A172 (cell line): Measurements from ENCODE around the gene KLHL29. TPM values are rescaled to one million over a fixed set of nuclear protein-coding genes. Genes with fewer than 3 reads are reported as not detected.

Experiments
- DNase-seq: peaks from one replicate; pipeline ENCODE4 v3.0.0-alpha.2; 2015; ENCODE audit warnings: low spot score
- total RNA-seq: library from RNA; depleted of rRNA; stranded (reverse); fragments of >200 nt; shearing (Covaris generic); gene quantifications from 2 replicates; pipeline ENCODE4 v1.2.3, GENCODE V29; 2014

The KLHL29 gene
- total RNA-seq, 1 experiment from 2014 or later = 0.76 TPM

- no peak for DNase-seq
Observed at GRCh38 chr2:23476786-23477185, 91.8 kb downstream of the KLHL29 start.

GRCh38 chr2:23477392-23477791 lies 92.4 kb downstream of the KLHL29 start:
- no peak for DNase-seq

- DNase-seq = no peak
Observed at GRCh38 chr2:23478087-23478932, 93.3 kb downstream of the KLHL29 start.

- no peak for DNase-seq
Observed at GRCh38 chr2:23478933-23479683, 94.1 kb downstream of the KLHL29 start.

GRCh38 chr2:23480957-23481797 lies 96.2 kb downstream of the KLHL29 start:
- DNase-seq = peak; percentile 91

GRCh38 chr2:23482188-23482587 lies 97.2 kb downstream of the KLHL29 start:
- DNase-seq = no peak

- DNase-seq = no peak
Observed at GRCh38 chr2:23482607-23483006, 97.6 kb downstream of the KLHL29 start.

- DNase-seq = no peak
Observed at GRCh38 chr2:23483791-23484190, 98.8 kb downstream of the KLHL29 start.

- no peak for DNase-seq
Observed at GRCh38 chr2:23484275-23484674, 99.3 kb downstream of the KLHL29 start.

- no peak for DNase-seq
Observed at GRCh38 chr2:23484767-23485166, 99.8 kb downstream of the KLHL29 start.

- no peak for DNase-seq
Observed at GRCh38 chr2:23485261-23485660, 100.3 kb downstream of the KLHL29 start.

- DNase-seq = no peak
Observed at GRCh38 chr2:23485841-23486683, 101.1 kb downstream of the KLHL29 start.

GRCh38 chr2:23486684-23487075 lies 101.7 kb downstream of the KLHL29 start:
- no peak for DNase-seq

GRCh38 chr2:23487735-23488492 lies 102.9 kb downstream of the KLHL29 start:
- DNase-seq = peak; percentile 80

- no peak for DNase-seq
Observed at GRCh38 chr2:23488584-23488983, 103.6 kb downstream of the KLHL29 start.

GRCh38 chr2:23489471-23490322 lies 104.7 kb downstream of the KLHL29 start:
- no peak for DNase-seq

- no peak for DNase-seq
Observed at GRCh38 chr2:23491591-23492336, 106.8 kb downstream of the KLHL29 start.

- DNase-seq = no peak
Observed at GRCh38 chr2:23492337-23492675, 107.3 kb downstream of the KLHL29 start.

- DNase-seq = no peak
Observed at GRCh38 chr2:23492921-23493320, 107.9 kb downstream of the KLHL29 start.
